HepG2 (cell line): ENCODE measurements around the gene COL27A1. TPM values are rescaled to one million over a fixed set of nuclear protein-coding genes. Genes with fewer than 3 reads are reported as not detected.

ENCODE experiments used
- CBX5 ChIP-seq: sonication (generic); formaldehyde crosslinking; IDR thresholded peaks from 2 replicates; pipeline ENCODE4 v1.4.0; 2020; ENCODE audit warnings: missing genetic modification reagents, borderline replicate concordance
- ERF ChIP-seq: IDR thresholded peaks from 2 replicates; pipeline ENCODE4 v1.6.1; 2018; ENCODE audit warnings: missing biosample characterization, missing genetic modification reagents
- HMG20B ChIP-seq: conservative IDR thresholded peaks from 2 replicates; pipeline ENCODE4 v1.6.1; 2016; ENCODE audit warnings: missing genetic modification reagents, missing compliant biosample characterization
- MYC ChIP-seq: sonication (generic); formaldehyde crosslinking; IDR thresholded peaks from 2 replicates; pipeline ENCODE4 v1.9.0; 2021; ENCODE audit warnings: missing genetic modification reagents, borderline replicate concordance
- NCOA2 ChIP-seq: sonication (generic); formaldehyde crosslinking; IDR thresholded peaks from 2 replicates; pipeline ENCODE4 v1.8.0; 2022; ENCODE audit warnings: inconsistent platforms
- NFE2L1 ChIP-seq: sonication (generic); formaldehyde crosslinking; IDR thresholded peaks from 2 replicates; pipeline ENCODE4 v1.4.0; 2020; ENCODE audit warnings: missing genetic modification reagents, mild to moderate bottlenecking, borderline replicate concordance
- NFYB ChIP-seq: sonication (generic); formaldehyde crosslinking; IDR thresholded peaks from 2 replicates; pipeline ENCODE4 v1.4.0; 2020; ENCODE audit warnings: missing genetic modification reagents
- NR1H2 ChIP-seq: sonication (generic); formaldehyde crosslinking; IDR thresholded peaks from 2 replicates; pipeline ENCODE4 v1.8.1; 2022; ENCODE audit warnings: low read depth, missing genetic modification reagents, borderline replicate concordance
- NR2F2 ChIP-seq: IDR thresholded peaks from 2 replicates; pipeline ENCODE4 v1.6.1; 2012; ENCODE audit warnings: low read depth, inconsistent platforms, borderline replicate concordance
- THRA ChIP-seq: sonication (generic); formaldehyde crosslinking; IDR thresholded peaks from 2 replicates; pipeline ENCODE4 v1.4.0; 2020; ENCODE audit warnings: missing genetic modification reagents, borderline replicate concordance
- TMF1 ChIP-seq: sonication (generic); formaldehyde crosslinking; IDR thresholded peaks from 2 replicates; pipeline ENCODE4 v1.8.1; 2022; ENCODE audit warnings: low read depth, missing genetic modification reagents
- ZFX ChIP-seq: sonication (generic); formaldehyde crosslinking; IDR thresholded peaks from 2 replicates; pipeline ENCODE4 v1.4.0; 2020; ENCODE audit warnings: mild to moderate bottlenecking, low read depth, missing genetic modification reagents, moderate library complexity
- ZNF431 ChIP-seq: sonication (generic); formaldehyde crosslinking; IDR thresholded peaks from 2 replicates; pipeline ENCODE4 v1.9.0; 2022; ENCODE audit warnings: missing genetic modification reagents, low read depth, mild to moderate bottlenecking, borderline replicate concordance
- ZNF782 ChIP-seq: sonication (generic); formaldehyde crosslinking; IDR thresholded peaks from 2 replicates; pipeline ENCODE4 v1.4.0; 2020; ENCODE audit warnings: missing genetic modification reagents, mild to moderate bottlenecking, borderline replicate concordance
- polyA plus RNA-seq, 8 experiments: library from polyadenylated mRNA; depleted of rRNA in 3 of 8; stranded (reverse) in 7 of 8; unstranded in 1 of 8; fragments of >200 nt; fragmentation: Illumina TruSeq in 4 of 8; extraction: Trizol in 4 of 8; gene quantifications; 2 replicates each; pipeline versions ENCODE4 v1.2.1 to v1.2.3, GENCODE V29; 2011 to 2016; ENCODE audit warnings: low read depth in 4 of 8, missing spikeins in 1 of 8, mixed read lengths in 1 of 8; ENCODE audit not compliant: insufficient read depth in 1 of 8
- total RNA-seq, 5 experiments: library from RNA; depleted of rRNA; stranded (reverse); fragments of >200 nt; fragmentation: Illumina TruSeq; extraction: Trizol; gene quantifications; 2 replicates each; pipeline ENCODE4 v1.2.3, GENCODE V29; 2016; ENCODE audit warnings: low read depth in 1 of 5
- TF ChIP-seq, protein P1 (sequence below): sonication (generic); formaldehyde crosslinking; IDR thresholded peaks from 2 replicates; pipeline ENCODE4 v1.5.1; 2020; ENCODE audit warnings: missing genetic modification reagents, mild to moderate bottlenecking, borderline replicate concordance
- TF ChIP-seq, protein P2 (sequence below): sonication (generic); formaldehyde crosslinking; IDR thresholded peaks from 2 replicates; pipeline ENCODE4 v1.4.0; 2020; ENCODE audit warnings: mild to moderate bottlenecking, missing genetic modification reagents
- TF ChIP-seq, protein P3 (sequence below): fragments of 450-650 bp; IDR thresholded peaks from 2 replicates; pipeline ENCODE4 v1.6.1; 2017
- TF ChIP-seq, protein P4 (sequence below): sonication (generic); formaldehyde crosslinking; IDR thresholded peaks from 2 replicates; pipeline ENCODE4 v1.4.0; 2020; ENCODE audit warnings: mild to moderate bottlenecking, missing genetic modification reagents
- TF ChIP-seq, protein P5 (sequence below): sonication (generic); formaldehyde crosslinking; IDR thresholded peaks from 2 replicates; pipeline ENCODE4 v1.5.1; 2020; ENCODE audit warnings: mild to moderate bottlenecking, missing genetic modification reagents

The COL27A1 gene
- total and polyA plus RNA-seq, 2 of the 13 experiments (the other 11 are each of a cell fraction or from before 2014, with no cell fraction given), result 71.3 to 89.1 TPM

- TF ChIP-seq, protein P1, sequence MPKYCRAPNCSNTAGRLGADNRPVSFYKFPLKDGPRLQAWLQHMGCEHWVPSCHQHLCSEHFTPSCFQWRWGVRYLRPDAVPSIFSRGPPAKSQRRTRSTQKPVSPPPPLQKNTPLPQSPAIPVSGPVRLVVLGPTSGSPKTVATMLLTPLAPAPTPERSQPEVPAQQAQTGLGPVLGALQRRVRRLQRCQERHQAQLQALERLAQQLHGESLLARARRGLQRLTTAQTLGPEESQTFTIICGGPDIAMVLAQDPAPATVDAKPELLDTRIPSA (CRISPR knock-in tag), result no peak
- TF ChIP-seq NFE2L1 (CRISPR knock-in tag) (no peak), MYC (CRISPR knock-in tag) (peak; percentile 74), TMF1 (CRISPR knock-in tag) (no peak), NR1H2 (CRISPR knock-in tag) (no peak), ERF (CRISPR knock-in tag) (0 out of 2 replicates have a peak, but pooled peaks have one; percentile 76), NCOA2 (CRISPR knock-in tag) (peak; percentile 83; the same call in 1 of the 2 replicates), HMG20B (no peak; the same call in 1 of the 2 replicates), CBX5 (no peak; the same call in 1 of the 2 replicates), ZFX (peak; percentile 93), ZNF431 (CRISPR knock-in tag) (no peak), NFYB (CRISPR knock-in tag) (peak; percentile 51; the same call in 1 of the 2 replicates), THRA (peak; percentile 56; the same call in 1 of the 2 replicates), ZNF782 (no peak; the same call in 1 of the 2 replicates), NR2F2 (peak; percentile 45; the same call in 1 of the 2 replicates)
- TF ChIP-seq, protein P2, sequence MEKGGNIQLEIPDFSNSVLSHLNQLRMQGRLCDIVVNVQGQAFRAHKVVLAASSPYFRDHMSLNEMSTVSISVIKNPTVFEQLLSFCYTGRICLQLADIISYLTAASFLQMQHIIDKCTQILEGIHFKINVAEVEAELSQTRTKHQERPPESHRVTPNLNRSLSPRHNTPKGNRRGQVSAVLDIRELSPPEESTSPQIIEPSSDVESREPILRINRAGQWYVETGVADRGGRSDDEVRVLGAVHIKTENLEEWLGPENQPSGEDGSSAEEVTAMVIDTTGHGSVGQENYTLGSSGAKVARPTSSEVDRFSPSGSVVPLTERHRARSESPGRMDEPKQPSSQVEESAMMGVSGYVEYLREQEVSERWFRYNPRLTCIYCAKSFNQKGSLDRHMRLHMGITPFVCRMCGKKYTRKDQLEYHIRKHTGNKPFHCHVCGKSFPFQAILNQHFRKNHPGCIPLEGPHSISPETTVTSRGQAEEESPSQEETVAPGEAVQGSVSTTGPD (CRISPR knock-in tag), result 0 out of 2 replicates have a peak, but pooled peaks have one; percentile 53
- TF ChIP-seq, protein P3, sequence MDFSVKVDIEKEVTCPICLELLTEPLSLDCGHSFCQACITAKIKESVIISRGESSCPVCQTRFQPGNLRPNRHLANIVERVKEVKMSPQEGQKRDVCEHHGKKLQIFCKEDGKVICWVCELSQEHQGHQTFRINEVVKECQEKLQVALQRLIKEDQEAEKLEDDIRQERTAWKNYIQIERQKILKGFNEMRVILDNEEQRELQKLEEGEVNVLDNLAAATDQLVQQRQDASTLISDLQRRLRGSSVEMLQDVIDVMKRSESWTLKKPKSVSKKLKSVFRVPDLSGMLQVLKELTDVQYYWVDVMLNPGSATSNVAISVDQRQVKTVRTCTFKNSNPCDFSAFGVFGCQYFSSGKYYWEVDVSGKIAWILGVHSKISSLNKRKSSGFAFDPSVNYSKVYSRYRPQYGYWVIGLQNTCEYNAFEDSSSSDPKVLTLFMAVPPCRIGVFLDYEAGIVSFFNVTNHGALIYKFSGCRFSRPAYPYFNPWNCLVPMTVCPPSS, result no peak
- TF ChIP-seq, protein P4, sequence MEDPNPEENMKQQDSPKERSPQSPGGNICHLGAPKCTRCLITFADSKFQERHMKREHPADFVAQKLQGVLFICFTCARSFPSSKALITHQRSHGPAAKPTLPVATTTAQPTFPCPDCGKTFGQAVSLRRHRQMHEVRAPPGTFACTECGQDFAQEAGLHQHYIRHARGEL (CRISPR knock-in tag), result no peak
- TF ChIP-seq, protein P5, sequence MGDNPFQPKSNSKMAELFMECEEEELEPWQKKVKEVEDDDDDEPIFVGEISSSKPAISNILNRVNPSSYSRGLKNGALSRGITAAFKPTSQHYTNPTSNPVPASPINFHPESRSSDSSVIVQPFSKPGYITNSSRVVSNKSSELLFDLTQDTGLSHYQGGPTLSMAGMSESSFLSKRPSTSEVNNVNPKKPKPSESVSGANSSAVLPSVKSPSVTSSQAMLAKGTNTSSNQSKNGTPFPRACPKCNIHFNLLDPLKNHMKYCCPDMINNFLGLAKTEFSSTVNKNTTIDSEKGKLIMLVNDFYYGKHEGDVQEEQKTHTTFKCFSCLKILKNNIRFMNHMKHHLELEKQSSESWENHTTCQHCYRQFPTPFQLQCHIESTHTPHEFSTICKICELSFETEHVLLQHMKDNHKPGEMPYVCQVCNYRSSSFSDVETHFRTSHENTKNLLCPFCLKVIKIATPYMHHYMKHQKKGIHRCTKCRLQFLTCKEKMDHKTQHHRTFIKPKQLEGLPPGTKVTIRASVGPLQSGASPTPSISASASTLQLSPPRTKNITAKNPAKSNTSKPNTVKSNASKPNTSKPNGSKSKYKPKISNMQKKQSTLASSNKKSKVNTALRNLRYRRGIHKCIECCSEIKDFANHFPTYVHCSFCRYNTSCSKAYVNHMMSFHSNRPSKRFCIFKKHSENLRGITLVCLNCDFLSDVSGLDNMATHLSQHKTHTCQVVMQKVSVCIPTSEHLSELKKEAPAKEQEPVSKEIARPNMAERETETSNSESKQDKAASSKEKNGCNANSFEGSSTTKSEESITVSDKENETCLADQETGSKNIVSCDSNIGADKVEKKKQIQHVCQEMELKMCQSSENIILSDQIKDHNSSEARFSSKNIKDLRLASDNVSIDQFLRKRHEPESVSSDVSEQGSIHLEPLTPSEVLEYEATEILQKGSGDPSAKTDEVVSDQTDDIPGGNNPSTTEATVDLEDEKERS (CRISPR knock-in tag), result peak; percentile 81; the same call in 1 of the 2 replicates
Measured at GRCh38 chr9:114174876-114175771, 19.8 kb downstream of the COL27A1 start (continued).
